Stimulated activated naive CD8-positive, alpha-beta T cell treated with anti-CD3 and anti-CD28 coated beads, Interleukin-15, Interleukin-2, amounts not matched to agents 100 ng/mL and 50 ng/mL, for 24 hours (primary cell): ENCODE results near the gene NNMT.
A peak's percentile ranks its signal among the peaks of the same experiment; 100 is the strongest.

Experiments used
- H3K27ac Mint-ChIP-seq: one replicate; pipeline ENCODE4 v1.8.0; 2021; ENCODE audit warnings: mild to moderate bottlenecking, mixed read lengths
- H3K27me3 Mint-ChIP-seq: one replicate; pipeline ENCODE4 v1.8.0; 2021; ENCODE audit warnings: mixed read lengths
- H3K36me3 Mint-ChIP-seq: one replicate; pipeline ENCODE4 v1.8.0; 2021; ENCODE audit warnings: low read depth, mixed read lengths
- H3K4me1 Mint-ChIP-seq: one replicate; pipeline ENCODE4 v1.8.0; 2021; ENCODE audit warnings: low read depth, mixed read lengths
- H3K4me3 Mint-ChIP-seq: one replicate; pipeline ENCODE4 v1.8.0; 2021; ENCODE audit warnings: mild to moderate bottlenecking, mixed read lengths
- H3K9me3 Mint-ChIP-seq: one replicate; pipeline ENCODE4 v1.8.0; 2021; ENCODE audit warnings: mixed read lengths

Gene NNMT

DNA sequence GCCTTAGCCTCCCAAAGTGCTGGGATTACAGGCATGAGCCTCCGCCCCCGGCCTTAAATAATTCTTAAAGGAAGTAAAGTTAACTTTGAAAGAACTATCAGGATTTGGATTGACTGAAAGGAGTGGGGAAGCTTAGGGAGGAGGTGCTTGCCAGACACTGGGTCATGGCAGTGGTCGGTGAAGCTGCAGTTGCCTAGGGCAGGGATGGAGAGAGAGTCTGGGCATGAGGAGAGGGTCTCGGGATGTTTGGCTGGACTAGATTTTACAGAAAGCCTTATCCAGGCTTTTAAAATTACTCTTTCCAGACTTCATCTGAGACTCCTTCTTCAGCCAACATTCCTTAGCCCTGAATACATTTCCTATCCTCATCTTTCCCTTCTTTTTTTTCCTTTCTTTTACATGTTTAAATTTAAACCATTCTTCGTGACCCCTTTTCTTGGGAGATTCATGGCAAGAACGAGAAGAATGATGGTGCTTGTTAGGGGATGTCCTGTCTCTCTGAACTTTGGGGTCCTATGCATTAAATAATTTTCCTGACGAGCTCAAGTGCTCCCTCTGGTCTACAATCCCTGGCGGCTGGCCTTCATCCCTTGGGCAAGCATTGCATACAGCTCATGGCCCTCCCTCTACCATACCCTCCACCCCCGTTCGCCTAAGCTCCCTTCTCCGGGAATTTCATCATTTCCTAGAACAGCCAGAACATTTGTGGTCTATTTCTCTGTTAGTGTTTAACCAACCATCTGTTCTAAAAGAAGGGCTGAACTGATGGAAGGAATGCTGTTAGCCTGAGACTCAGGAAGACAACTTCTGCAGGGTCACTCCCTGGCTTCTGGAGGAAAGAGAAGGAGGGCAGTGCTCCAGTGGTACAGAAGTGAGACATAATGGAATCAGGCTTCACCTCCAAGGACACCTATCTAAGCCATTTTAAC is at the start of gene NNMT:
NNMT (plus strand) TSS at position 724 of the 929 bp plus-strand sequence; CDS start at position 882, 158 bp downstream.
- Mint-ChIP-seq H3K27ac (no peak within 1 kb of the TSS), H3K9me3 (peaks cover 9% of the 10 kb centered on the region), H3K36me3 (no peaks in the 10 kb centered on the region), H3K4me1 (no peaks in the 10 kb centered on the region), H3K27me3 (peaks cover 15% of the 10 kb centered on the region), H3K4me3 (no peak within 1 kb of the TSS)

DNA sequence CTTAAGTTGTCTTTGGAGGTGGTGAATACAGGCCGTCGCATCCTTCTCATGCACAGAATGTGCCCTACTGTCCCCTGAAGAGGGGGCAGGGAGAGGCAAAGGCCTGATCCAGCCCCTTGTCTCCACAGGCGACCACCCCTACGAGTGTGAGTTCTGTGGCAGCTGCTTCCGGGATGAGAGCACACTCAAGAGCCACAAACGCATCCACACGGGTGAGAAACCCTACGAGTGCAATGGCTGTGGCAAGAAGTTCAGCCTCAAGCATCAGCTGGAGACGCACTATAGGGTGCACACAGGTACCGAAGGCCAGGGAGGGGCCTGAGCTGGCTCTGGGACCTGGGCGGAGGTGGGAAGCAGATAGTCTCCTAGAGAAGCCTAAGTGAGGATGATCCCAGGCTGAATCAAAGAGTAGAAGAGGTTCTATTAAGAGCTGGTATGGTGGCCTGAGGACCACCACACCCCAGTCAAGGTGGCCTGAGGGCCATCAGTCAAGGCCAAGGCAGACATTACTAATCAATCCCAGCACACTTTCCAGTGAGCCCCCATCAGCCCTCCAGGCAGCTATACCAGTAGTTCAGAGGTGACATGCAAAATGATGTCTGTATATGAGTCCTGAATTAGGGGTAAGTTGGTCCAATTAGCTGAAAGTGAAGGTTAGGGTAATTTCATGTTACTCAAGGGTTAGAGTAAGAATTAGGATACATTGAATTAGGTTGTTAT is 49.0 kb upstream of the NNMT start:
- Mint-ChIP-seq H3K4me3 (no peak overlapping the region), H3K9me3 (no peaks in the 10 kb centered on the region), H3K27ac (no peak overlapping the region), H3K4me1 (no peaks in the 10 kb centered on the region), H3K27me3 (no peaks in the 10 kb centered on the region), H3K36me3 (no peaks in the 10 kb centered on the region)

DNA sequence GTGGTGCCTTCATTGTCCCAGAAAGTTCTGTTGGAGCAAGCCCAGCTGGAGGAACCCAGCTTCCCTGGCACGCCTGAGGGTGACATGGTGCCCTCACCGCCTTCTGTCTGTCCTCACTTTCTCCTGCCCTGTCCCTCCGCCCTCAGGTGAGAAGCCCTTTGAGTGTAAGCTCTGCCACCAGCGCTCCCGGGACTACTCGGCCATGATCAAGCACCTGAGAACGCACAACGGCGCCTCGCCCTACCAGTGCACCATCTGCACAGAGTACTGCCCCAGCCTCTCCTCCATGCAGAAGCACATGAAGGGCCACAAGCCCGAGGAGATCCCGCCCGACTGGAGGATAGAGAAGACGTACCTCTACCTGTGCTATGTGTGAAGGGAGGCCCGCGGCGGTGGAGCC is 46.0 kb upstream of the NNMT start:
- no peaks in the 10 kb centered on the region for H3K4me1 Mint-ChIP-seq
- H3K4me3 Mint-ChIP-seq: no peak overlapping the region
- no peak overlapping the region for H3K27ac Mint-ChIP-seq
- H3K36me3 Mint-ChIP-seq: no peaks in the 10 kb centered on the region
- no peaks in the 10 kb centered on the region for H3K9me3 Mint-ChIP-seq
- no peaks in the 10 kb centered on the region for H3K27me3 Mint-ChIP-seq

DNA sequence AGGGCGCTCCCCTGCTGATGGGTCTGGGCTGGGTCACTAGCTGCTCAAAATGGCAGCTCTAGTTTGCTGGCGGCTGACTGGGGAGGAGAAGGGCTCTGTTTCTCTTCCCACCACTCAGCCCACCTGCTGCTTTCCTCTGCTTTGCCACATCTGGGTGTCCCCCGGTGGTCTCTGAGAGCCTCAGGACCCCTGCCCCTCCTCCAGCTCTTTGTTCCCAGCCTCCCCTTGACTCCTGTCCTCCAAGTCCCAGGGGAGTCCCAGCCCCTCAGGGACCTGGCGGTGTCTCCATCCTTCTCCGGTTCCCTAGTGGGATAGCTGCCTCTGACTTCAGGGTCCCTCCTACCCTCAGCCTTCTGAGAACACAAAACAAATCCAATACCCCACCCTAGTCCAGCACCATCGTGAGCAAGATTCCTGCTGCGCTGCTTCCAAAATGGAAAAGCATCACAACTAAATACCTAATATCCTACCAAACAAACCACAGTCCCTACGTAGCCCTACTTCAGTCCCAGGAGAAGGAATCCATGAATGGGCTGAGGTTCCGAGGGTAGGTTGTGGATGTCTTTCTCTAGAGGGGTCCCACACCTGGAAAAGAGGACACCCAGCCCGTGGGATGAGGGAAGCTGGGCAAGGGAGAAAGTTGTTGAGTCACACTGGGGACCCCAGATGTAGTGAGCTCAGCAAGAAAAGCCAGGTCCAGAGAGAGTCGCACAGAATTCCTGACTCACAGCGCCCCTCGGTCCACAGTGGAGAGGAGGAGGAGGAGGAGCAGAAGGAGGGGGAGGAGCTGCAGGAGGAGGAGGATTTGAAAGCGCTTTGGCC is 45.0 kb upstream of the NNMT start:
- no peak overlapping the region for H3K27ac Mint-ChIP-seq
- H3K4me3 Mint-ChIP-seq: no peak overlapping the region
- H3K4me1 Mint-ChIP-seq: no peaks in the 10 kb centered on the region

DNA sequence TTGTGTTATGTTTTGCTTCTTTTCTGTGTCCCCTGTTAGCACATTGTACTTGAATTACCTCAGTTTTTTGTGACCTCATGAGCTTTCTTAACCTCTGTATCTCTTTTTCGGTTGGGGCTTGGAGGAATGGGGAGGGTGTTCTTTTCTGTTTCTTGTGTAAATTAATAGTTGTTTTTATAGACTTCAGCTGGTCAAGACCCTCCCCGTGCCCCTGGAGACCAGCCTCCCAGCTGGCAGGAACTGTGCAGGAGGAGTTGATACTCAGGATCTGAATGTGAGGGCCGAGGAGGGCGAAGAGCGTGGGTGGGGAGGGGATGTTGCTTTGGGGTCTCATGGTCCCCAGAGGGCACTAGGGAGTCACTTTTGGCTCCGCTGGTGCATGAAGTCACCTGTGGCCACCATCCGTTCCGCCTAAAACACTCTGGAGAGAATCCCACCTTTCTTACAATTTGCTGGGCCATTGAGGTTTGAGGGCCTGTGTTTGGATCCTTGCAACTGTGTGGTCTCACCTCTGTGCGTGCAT is 44.3 kb upstream of the NNMT start:
- H3K4me3 Mint-ChIP-seq: no peak overlapping the region
- H3K4me1 Mint-ChIP-seq: no peaks in the 10 kb centered on the region
- no peaks in the 10 kb centered on the region for H3K9me3 Mint-ChIP-seq
- no peak overlapping the region for H3K27ac Mint-ChIP-seq
- no peaks in the 10 kb centered on the region for H3K27me3 Mint-ChIP-seq
- H3K36me3 Mint-ChIP-seq: no peaks in the 10 kb centered on the region

More for the DNA sequence above, 45.0 kb upstream of the NNMT start:
- H3K9me3 Mint-ChIP-seq: no peaks in the 10 kb centered on the region
- H3K27me3 Mint-ChIP-seq: no peaks in the 10 kb centered on the region
- H3K36me3 Mint-ChIP-seq: no peaks in the 10 kb centered on the region

DNA sequence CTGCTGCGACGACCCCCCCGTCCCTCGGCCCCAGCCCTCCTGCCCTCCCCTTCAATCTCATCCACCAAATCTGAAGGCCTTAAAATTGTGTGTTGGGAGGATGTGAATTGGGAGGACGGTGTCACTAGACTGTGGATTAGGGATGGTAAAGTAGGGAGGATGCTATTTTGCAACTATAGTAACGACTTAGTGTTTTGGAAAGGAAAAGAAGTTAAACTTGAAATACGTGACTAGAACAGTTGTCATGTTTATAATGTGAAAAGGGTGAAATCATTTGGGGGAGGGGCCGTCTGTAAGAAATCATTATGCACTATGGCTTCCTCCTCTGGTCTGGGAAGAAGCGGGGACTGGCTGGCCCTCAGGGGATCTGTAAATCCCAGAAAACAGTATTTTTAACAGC is 43.4 kb upstream of the NNMT start:
- Mint-ChIP-seq H3K4me1 (no peaks in the 10 kb centered on the region), H3K36me3 (no peaks in the 10 kb centered on the region), H3K9me3 (no peaks in the 10 kb centered on the region), H3K4me3 (no peak overlapping the region), H3K27ac (no peak overlapping the region), H3K27me3 (no peaks in the 10 kb centered on the region)

DNA sequence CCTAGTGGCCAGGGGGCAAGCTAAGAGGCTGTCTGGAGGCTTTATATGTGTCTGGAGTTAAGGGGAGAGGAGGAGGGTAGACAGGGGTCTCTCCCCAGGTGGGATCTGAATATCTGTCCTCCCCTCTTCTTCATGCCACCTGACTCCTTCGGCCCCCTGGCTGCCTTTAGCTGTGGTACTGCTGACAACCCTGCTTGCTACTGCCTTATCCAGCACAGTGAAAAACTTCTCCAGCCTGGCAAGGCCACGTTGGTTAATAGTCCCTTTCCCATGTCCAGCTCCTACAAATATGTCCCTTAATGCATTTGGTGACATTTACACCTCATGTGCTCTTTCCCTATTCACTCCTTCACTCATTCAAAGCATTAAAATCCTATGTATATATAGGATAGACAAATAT is 42.4 kb upstream of the NNMT start:
- H3K27ac Mint-ChIP-seq: no peak overlapping the region
- H3K9me3 Mint-ChIP-seq: no peaks in the 10 kb centered on the region
- H3K36me3 Mint-ChIP-seq: no peaks in the 10 kb centered on the region
- peaks cover 4% of the 10 kb centered on the region for H3K4me1 Mint-ChIP-seq
- H3K4me3 Mint-ChIP-seq: no peak overlapping the region
- H3K27me3 Mint-ChIP-seq: no peaks in the 10 kb centered on the region

DNA sequence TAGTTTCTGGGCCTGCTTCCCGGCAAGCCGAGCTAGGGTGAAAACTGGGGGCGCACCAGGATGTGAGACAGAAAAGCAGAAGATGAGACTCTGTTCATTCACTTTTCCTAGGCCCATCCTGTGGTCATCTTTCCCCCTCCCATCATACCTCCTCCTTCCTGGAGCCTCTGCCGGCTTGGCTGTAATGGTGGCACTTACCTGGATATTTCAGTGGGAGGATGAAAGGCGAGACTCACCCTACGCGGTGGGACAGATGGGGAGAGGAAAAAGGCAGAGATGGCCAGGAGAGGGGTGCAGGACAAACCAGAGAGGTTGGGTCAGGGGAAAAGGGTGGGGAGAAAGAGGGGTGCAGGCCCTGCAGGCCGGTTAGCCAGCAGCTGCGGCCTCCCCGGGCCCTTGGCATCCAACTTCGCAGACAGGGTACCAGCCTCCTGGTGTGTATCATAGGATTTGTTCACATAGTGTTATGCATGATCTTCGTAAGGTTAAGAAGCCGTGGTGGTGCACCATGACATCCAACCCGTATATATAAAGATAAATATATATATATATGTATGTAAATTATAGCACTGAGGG is 41.5 kb upstream of the NNMT start:
- Mint-ChIP-seq H3K27ac (no peak overlapping the region), H3K4me1 (peaks cover 7% of the 10 kb centered on the region), H3K9me3 (no peaks in the 10 kb centered on the region), H3K36me3 (no peaks in the 10 kb centered on the region), H3K27me3 (no peaks in the 10 kb centered on the region), H3K4me3 (no peak overlapping the region)

DNA sequence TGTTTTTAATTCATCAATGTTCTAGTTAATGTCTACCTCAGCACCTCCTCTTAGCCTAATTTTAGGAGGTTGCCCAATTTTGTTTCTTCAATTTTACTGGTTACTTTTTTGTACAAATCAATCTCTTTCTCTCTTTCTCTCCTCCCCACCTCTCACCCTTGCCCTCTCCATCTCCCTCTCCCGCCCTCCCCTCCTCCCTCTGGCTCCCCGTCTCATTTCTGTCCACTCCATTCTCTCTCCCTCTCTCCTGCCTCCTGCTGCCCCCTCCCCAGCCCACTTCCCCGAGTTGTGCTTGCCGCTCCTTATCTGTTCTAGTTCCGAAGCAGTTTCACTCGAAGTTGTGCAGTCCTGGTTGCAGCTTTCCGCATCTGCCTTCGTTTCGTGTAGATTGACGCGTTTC is 40.9 kb upstream of the NNMT start:
- no peak overlapping the region for H3K4me3 Mint-ChIP-seq
- H3K9me3 Mint-ChIP-seq: no peaks in the 10 kb centered on the region
- no peaks in the 10 kb centered on the region for H3K27me3 Mint-ChIP-seq
- H3K36me3 Mint-ChIP-seq: no peaks in the 10 kb centered on the region
- H3K4me1 Mint-ChIP-seq: peaks cover 13% of the 10 kb centered on the region
- H3K27ac Mint-ChIP-seq: no peak overlapping the region

DNA sequence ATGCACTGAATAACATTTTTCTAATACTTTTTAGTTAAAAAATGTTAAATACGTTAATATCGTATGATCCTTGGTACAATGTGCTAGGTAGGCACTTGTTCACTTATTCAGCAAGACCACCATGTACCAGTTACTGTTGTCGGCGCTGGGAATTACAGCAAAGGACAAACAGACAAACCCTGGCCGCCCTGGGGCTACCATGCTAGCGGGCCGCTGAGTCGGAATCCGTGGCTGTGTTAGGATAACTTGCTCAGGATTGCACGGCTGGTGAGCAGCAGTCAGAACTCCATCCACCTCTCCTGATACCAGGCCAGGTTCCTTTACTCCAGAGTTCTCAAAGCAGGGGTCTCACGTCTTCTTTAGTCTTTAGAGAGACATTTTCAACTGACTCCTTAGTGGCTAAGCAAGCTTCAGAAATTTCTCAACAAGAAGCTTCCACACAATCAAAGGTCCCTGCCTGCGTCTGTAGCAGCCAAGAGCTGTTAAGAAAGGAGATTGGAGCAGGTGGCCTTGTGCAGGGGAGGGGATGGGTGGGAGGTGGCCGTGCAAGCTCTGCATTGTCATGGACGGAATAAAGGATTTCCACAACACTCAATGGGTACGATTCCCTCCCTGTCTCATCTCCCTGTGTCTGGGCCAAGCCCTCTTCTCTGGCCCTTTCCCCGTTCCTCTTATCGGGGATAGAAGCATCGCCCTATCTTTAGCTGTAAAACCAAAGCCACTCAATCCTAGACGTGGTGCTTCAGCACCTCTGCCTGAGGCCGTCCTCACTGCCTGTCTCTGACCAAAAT is 39.8 kb upstream of the NNMT start:
- H3K27me3 Mint-ChIP-seq: no peaks in the 10 kb centered on the region
- H3K4me3 Mint-ChIP-seq: no peak overlapping the region
- H3K4me1 Mint-ChIP-seq: peaks cover 15% of the 10 kb centered on the region
- H3K36me3 Mint-ChIP-seq: no peaks in the 10 kb centered on the region
- no peaks in the 10 kb centered on the region for H3K9me3 Mint-ChIP-seq
- no peak overlapping the region for H3K27ac Mint-ChIP-seq

DNA sequence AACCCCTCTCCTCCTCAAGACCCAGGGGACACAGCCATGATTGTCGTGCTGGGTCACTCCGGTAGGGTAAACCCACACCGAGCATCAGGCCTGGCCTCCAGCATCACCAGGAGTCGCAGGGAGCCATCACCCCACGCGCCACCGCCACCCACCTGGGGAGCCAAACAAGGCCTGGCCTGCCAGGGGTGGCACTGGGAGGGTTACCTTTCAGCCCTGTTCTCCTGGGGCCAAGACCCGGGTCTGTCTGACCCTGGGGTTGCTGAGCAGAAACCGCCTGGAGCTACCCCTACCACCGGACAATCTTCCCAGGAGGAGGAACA is 39.3 kb upstream of the NNMT start:
- Mint-ChIP-seq H3K4me3 (no peak overlapping the region), H3K36me3 (no peaks in the 10 kb centered on the region), H3K9me3 (no peaks in the 10 kb centered on the region), H3K4me1 (peaks cover 15% of the 10 kb centered on the region), H3K27me3 (no peaks in the 10 kb centered on the region), H3K27ac (no peak overlapping the region)

DNA sequence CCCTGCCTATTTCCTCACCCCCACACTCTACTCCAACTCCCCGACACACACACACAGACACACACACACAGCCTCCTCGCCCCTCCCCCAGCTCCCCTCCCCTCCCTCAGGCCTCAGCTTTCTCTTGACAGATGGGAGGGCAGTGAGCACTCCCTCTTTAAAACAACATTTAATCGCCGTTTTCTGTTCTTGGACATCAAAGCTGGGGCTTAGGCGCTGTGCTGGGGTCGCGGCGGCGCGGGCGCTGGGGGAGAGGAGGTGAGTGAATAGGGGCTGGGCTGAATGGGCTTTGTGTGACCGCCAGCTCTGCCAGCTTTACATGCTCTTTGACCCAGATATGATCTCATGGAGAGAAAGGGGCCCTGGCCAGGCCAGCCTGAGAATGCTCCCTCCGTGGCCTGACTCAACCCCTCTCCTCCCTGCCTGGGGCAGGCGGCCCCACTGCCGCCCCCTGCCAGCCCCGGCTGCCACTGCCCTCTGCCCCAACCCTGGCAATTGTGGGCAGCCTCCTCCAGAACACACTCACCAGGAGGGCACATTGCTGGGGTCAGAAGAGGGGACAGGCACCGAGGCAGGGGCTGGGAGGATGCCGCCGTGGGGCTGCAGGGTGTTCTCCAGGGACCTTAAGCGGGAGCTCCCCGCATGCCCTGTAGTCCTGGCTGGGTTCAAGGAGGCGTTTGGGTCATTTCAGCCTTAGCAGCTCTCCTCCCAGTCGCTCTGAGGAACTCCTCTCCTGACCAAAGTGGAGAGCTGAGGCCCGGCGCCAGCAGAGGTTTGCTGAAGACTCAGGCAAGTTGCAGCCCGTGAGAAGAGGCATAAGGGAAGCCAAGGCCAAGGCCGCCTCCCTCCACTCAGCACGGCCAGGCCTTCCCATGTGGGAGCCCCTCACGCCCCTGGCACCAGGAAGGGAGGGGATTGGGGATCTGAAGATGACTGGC is 38.3 kb upstream of the NNMT start:
- no peak overlapping the region for H3K4me3 Mint-ChIP-seq
- peaks cover 15% of the 10 kb centered on the region for H3K4me1 Mint-ChIP-seq
- H3K9me3 Mint-ChIP-seq: no peaks in the 10 kb centered on the region
- H3K36me3 Mint-ChIP-seq: no peaks in the 10 kb centered on the region
- H3K27me3 Mint-ChIP-seq: no peaks in the 10 kb centered on the region
- H3K27ac Mint-ChIP-seq: peak overlapping the region; percentile 61

DNA sequence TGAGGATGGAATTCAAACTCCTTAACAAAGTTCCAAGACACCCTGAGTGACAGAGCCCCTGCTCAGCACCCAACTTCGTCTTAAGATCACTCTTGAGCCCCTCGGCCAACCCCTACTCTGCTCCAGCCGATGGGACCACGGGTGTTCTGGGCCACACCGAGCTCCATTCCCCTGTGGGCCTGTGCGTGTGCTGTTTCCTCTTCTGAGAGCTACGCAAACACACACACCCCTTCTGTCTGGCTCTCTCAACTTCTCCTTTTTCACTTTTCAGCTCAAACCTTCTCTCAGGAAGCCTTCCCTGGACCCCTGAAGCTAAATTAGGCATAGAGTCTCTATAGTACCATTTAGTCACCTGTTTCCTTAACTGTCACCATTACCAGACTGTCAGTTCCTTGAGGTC is 37.5 kb upstream of the NNMT start:
- Mint-ChIP-seq H3K4me1 (peaks cover 15% of the 10 kb centered on the region), H3K27ac (peak overlapping the region; percentile 23), H3K9me3 (no peaks in the 10 kb centered on the region), H3K4me3 (no peak overlapping the region), H3K36me3 (no peaks in the 10 kb centered on the region), H3K27me3 (no peaks in the 10 kb centered on the region)
